ENCODE measurements around the gene KRT72.
"Not testable (repeated sequence)": the region's sequence is repeated elsewhere in the genome, so short reads cannot be mapped to it uniquely, and the experiment has no call there.

KRT72 gene

GRCh38 chr12:52606581-52607218 is 5.4 kb upstream of the KRT72 start:
- no peak for DNase-seq (ENCODE audit: low read depth)

GRCh38 chr12:52606096-52606495 is 4.8 kb upstream of the KRT72 start:
- DNase-seq (ENCODE audit: low read depth): no peak

GRCh38 chr12:52605542-52605941 is 4.3 kb upstream of the KRT72 start:
- no peak for DNase-seq (ENCODE audit: low read depth)

GRCh38 chr12:52604859-52605258 is 3.6 kb upstream of the KRT72 start:
- DNase-seq (ENCODE audit: low read depth): no peak

- peak; percentile 43 for DNase-seq (ENCODE audit: low read depth)
Observed at GRCh38 chr12:52603314-52603713, 2.1 kb upstream of the KRT72 start.

GRCh38 chr12:52602552-52602951 is 1.3 kb upstream of the KRT72 start:
- DNase-seq (ENCODE audit: low read depth): no peak

GRCh38 chr12:52601671-52602070 is 408 bp upstream of the KRT72 start:
- no peak for DNase-seq (ENCODE audit: low read depth)

GRCh38 chr12:52600475-52600874 is 788 bp downstream of the KRT72 start:
- DNase-seq (ENCODE audit: low read depth): no peak

GRCh38 chr12:52600071-52600470 is 1.2 kb downstream of the KRT72 start:
- DNase-seq (ENCODE audit: low read depth): no peak

- DNase-seq (ENCODE audit: low read depth): no peak
Observed at GRCh38 chr12:52598966-52599365, 2.3 kb downstream of the KRT72 start.

GRCh38 chr12:52594237-52594636 is 7.0 kb downstream of the KRT72 start:
- DNase-seq (ENCODE audit: low read depth): not testable (repeated sequence)

- no peak for DNase-seq (ENCODE audit: low read depth)
Observed at GRCh38 chr12:52591521-52591920, 9.7 kb downstream of the KRT72 start.

GRCh38 chr12:52590021-52590420 is 11.2 kb downstream of the KRT72 start:
- DNase-seq (ENCODE audit: low read depth): no peak

GRCh38 chr12:52587563-52587962 is 13.7 kb downstream of the KRT72 start:
- no peak for DNase-seq (ENCODE audit: low read depth)

GRCh38 chr12:52585946-52586345 is 15.3 kb downstream of the KRT72 start:
- DNase-seq (ENCODE audit: low read depth): peak; percentile 35

- DNase-seq (ENCODE audit: low read depth): no peak
Observed at GRCh38 chr12:52585066-52585465, 16.2 kb downstream of the KRT72 start.

- no peak for DNase-seq (ENCODE audit: low read depth)
Observed at GRCh38 chr12:52584156-52584682, 17.0 kb downstream of the KRT72 start.

- peak; percentile 44 for DNase-seq (ENCODE audit: low read depth)
Observed at GRCh38 chr12:52582971-52583456, 18.2 kb downstream of the KRT72 start.

GRCh38 chr12:52582486-52582885 is 18.8 kb downstream of the KRT72 start:
- DNase-seq (ENCODE audit: low read depth): no peak

- DNase-seq (ENCODE audit: low read depth): no peak
Observed at GRCh38 chr12:52581481-52581880, 19.8 kb downstream of the KRT72 start.

- DNase-seq (ENCODE audit: low read depth): no peak
Observed at GRCh38 chr12:52581066-52581465, 20.2 kb downstream of the KRT72 start.

GRCh38 chr12:52580496-52580895 is 20.8 kb downstream of the KRT72 start:
- DNase-seq (ENCODE audit: low read depth): no peak

GRCh38 chr12:52579468-52580465 is 21.5 kb downstream of the KRT72 start:
- no peak for DNase-seq (ENCODE audit: low read depth)

Data from stimulated activated CD4-positive, alpha-beta T cell treated with anti-CD3 and anti-CD28 coated beads, Interleukin-2, amount 100 ng/mL, for 4 hours (primary cell).